A549 (cell line): ENCODE data around the gene HTR3C. TPM values are rescaled to one million over a fixed set of nuclear protein-coding genes. Genes with fewer than 3 reads are reported as not detected.
A peak's percentile ranks its signal among the peaks of the same experiment; 100 is the strongest.
"Not testable (repeated sequence)": the region's sequence is repeated elsewhere in the genome, so short reads cannot be mapped to it uniquely, and the experiment has no call there.

Experiments
- ATAC-seq, 2 experiments: fragments of 200-7000 bp in 1 of 2; fragments of >200 bp in 1 of 2; cut with Nextera tagmentation in 1 of 2; cut with Tn5 transposase in 1 of 2; 3 replicates each; pipeline versions ENCODE4 v1.8.0 to v1.9.1; 2018 to 2020; ENCODE audit warnings: mild to moderate bottlenecking in 1 of 2, moderate library complexity in 1 of 2
- CTCF ChIA-PET: fragments of 300-600 bp; sonication (Branson Sonifier 250); formaldehyde crosslinking; extraction: SDS; loops from one replicate; lab custom pipeline; 2021; ENCODE audit warnings: antibody characterized with exemption, inconsistent platforms; lab: Yijun Ruan, JAX
- POLR2A ChIA-PET: fragments of 350-600 bp; formaldehyde crosslinking; extraction: SDS; loops from one replicate; lab custom pipeline; 2021; ENCODE audit warnings: antibody characterized with exemption, inconsistent platforms; lab: Yijun Ruan, JAX
- DNase-seq, 2 experiments: peaks; one replicate each; pipeline versions ENCODE4 v3.0.0 to v3.0.0-alpha.2; 2011 to 2016; ENCODE audit warnings: low read depth in 1 of 2, low spot score in 1 of 2
- FAIRE-seq: peaks from 2 replicates; lab custom pipeline; 2011; peaks lifted over from hg19 to GRCh38; lab: Jason Lieb, UNC
- H3K27ac ChIP-seq, 2 experiments: fragments of >200 bp; sonication (Bioruptor Twin); formaldehyde crosslinking; 3 replicates each; pipeline ENCODE4 v1.5.1; 2016 to 2017
- H3K4me1 ChIP-seq: fragments of >200 bp; sonication (Bioruptor Twin); formaldehyde crosslinking; 3 replicates; pipeline ENCODE4 v1.6.1; 2016
- H3K4me2 ChIP-seq: fragments of >200 bp; sonication (Bioruptor Twin); formaldehyde crosslinking; 3 replicates; pipeline ENCODE4 v1.6.1; 2016
- H3K4me3 ChIP-seq: fragments of >200 bp; sonication (Bioruptor Twin); formaldehyde crosslinking; 3 replicates; pipeline ENCODE4 v1.5.1; 2016
- H3K9me3 ChIP-seq: fragments of >200 bp; sonication (Bioruptor Twin); formaldehyde crosslinking; 3 replicates; pipeline ENCODE4 v1.6.1; 2016
- EHMT2 ChIP-seq: fragments of 200-600 bp; sonication (generic); IDR thresholded peaks from 2 replicates; pipeline ENCODE4 v1.6.1; 2016; ENCODE audit warnings: antibody characterized with exemption, low read depth, mild to moderate bottlenecking, moderate library complexity
- FOXS1 ChIP-seq: fragments of 250-450 bp; sonication (Bioruptor Pico); IDR thresholded peaks from 2 replicates; pipeline ENCODE4 v1.5.0; 2020; ENCODE audit warnings: mild to moderate bottlenecking, moderate library complexity
- HOXA7 ChIP-seq: fragments of 250-450 bp; sonication (Bioruptor Pico); IDR thresholded peaks from 2 replicates; pipeline ENCODE4 v1.5.0; 2020; ENCODE audit warnings: mild to moderate bottlenecking, moderate library complexity
- HOXB13 ChIP-seq: fragments of 250-450 bp; sonication (Bioruptor Pico); IDR thresholded peaks from 2 replicates; pipeline ENCODE4 v1.5.0; 2020; ENCODE audit warnings: low read depth, mild to moderate bottlenecking, moderate library complexity
- KDM5A ChIP-seq: fragments of 200-600 bp; sonication (generic); IDR thresholded peaks from 2 replicates; pipeline ENCODE4 v1.6.1; 2016; ENCODE audit warnings: antibody characterized with exemption, mild to moderate bottlenecking
- MAZ ChIP-seq: fragments of 150-350 bp; IDR thresholded peaks from 2 replicates; pipeline ENCODE4 v1.6.1; 2014; ENCODE audit warnings: antibody characterized with exemption, low read depth, low read length, borderline replicate concordance
- RAD21 ChIP-seq, 2 experiments: fragments of >200 bp in 1 of 2; sonication (Bioruptor Twin) in 1 of 2; formaldehyde crosslinking in 1 of 2; IDR thresholded peaks in 1 of 2; conservative IDR thresholded peaks in 1 of 2; 2 replicates in 1 of 2; 3 replicates in 1 of 2; pipeline ENCODE4 v1.6.1; 2012 to 2018; ENCODE audit warnings: inconsistent platforms in 1 of 2
- RARB ChIP-seq: fragments of 250-450 bp; sonication (Bioruptor Pico); IDR thresholded peaks from 2 replicates; pipeline ENCODE4 v1.8.0; 2021; ENCODE audit warnings: mild to moderate bottlenecking, moderate library complexity
- SMC3 ChIP-seq: fragments of >200 bp; sonication (Bioruptor Twin); formaldehyde crosslinking; IDR thresholded peaks from 3 replicates; pipeline ENCODE4 v1.6.1; 2018; ENCODE audit warnings: inconsistent platforms
- ZSCAN20 ChIP-seq: fragments of 250-450 bp; sonication (Bioruptor Pico); IDR thresholded peaks from 2 replicates; pipeline ENCODE4 v1.8.0; 2022; ENCODE audit warnings: mild to moderate bottlenecking, moderate library complexity
- WGBS: methylation state at CpG from one replicate; pipeline ENCODE4 v1.1.6; 2017; ENCODE audit errors: missing lambda C conversion rate; 5-methylcytosine and 5-hydroxymethylcytosine counted together
- polyA plus RNA-seq, 4 experiments: library from polyadenylated mRNA; depleted of rRNA in 3 of 4; stranded (reverse); fragments of >200 nt; fragmentation: RNase III in 1 of 4; extraction: RNeasy Plus Mini Kit Qiagen cat#74134 plus additional on column Dnase treatment in 1 of 4; gene quantifications; 2 replicates in 3 of 4; 3 replicates in 1 of 4; pipeline ENCODE4 v1.2.3, GENCODE V29; 2011 to 2017
- TF ChIP-seq, protein P1 (sequence below): fragments of 250-450 bp; sonication (Bioruptor Pico); IDR thresholded peaks from 2 replicates; pipeline ENCODE4 v1.5.0; 2021; ENCODE audit warnings: mild to moderate bottlenecking, moderate library complexity, borderline replicate concordance
- TF ChIP-seq, protein P2 (sequence below): fragments of 450-650 bp; IDR thresholded peaks from 2 replicates; pipeline ENCODE4 v1.6.1; 2014; ENCODE audit warnings: antibody characterized with exemption
- TF ChIP-seq, protein P3 (sequence below): fragments of >200 bp; sonication (Bioruptor Twin); formaldehyde crosslinking; IDR thresholded peaks from 3 replicates; pipeline ENCODE4 v1.5.1; 2016

HTR3C gene
- polyA plus RNA-seq, 2 of the 4 experiments (the other 2 are of a cell fraction): not detected

DNA sequence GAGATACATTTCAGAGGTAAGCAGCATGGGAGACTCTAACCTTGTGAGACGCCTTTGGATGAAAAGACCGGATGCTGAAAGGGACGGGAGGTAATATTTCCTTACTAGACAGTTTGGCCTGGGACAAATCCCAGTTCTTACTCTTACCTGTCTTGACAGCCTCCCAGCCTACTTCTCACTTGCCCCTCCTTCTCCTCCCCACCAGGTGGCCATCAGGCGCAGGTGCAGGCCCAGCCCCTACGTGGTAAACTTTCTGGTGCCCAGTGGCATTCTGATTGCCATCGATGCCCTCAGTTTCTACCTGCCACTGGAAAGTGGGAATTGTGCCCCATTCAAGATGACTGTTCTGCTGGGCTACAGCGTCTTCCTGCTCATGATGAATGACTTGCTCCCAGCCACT, 15.0 kb upstream of the HTR3C start:
- FAIRE-seq: no peak

DNA sequence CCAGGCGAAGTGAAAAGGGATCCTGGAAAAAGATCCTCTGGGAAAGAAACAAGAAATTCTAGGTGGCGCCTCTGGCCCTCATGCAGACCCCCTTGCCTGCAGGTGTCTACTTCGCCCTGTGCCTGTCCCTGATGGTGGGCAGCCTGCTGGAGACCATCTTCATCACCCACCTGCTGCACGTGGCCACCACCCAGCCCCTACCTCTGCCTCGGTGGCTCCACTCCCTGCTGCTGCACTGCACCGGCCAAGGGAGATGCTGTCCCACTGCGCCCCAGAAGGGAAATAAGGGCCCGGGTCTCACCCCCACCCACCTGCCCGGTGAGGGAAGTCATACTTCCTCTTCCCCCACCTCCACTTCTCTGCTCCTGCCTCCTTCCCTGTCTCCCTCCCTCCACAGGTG, 14.5 kb upstream of the HTR3C start:
- CTCF ChIA-PET, ATAC-seq, POLR2A ChIA-PET, H3K4me2 ChIP-seq, H3K4me3 ChIP-seq, FAIRE-seq, H3K4me1 ChIP-seq, DNase-seq, H3K9me3 ChIP-seq, H3K27ac ChIP-seq: not testable (repeated sequence)
- 58% methylated on average over 9 of the region's 9 CpGs for WGBS

More for the DNA sequence above, 15.0 kb upstream of the HTR3C start:
- WGBS: 70% methylated on average over 7 of the region's 7 CpGs
- Histone ChIP-seq H3K4me3 (no peak overlapping the region), H3K27ac (no peak overlapping the region), H3K9me3 (no peaks in the 10 kb centered on the region), H3K4me1 (no peaks in the 10 kb centered on the region)
- ChIA-PET POLR2A (no interaction called here), CTCF (no interaction called here)
- 0 out of 6 replicates have a peak, but pooled peaks have one; percentile 26 to 37 for ATAC-seq
- TF ChIP-seq FOXS1: no peak
- no peak for TF ChIP-seq HOXB13
- no peak for TF ChIP-seq HOXA7 (CRISPR knock-in tag)
- TF ChIP-seq, protein P1, sequence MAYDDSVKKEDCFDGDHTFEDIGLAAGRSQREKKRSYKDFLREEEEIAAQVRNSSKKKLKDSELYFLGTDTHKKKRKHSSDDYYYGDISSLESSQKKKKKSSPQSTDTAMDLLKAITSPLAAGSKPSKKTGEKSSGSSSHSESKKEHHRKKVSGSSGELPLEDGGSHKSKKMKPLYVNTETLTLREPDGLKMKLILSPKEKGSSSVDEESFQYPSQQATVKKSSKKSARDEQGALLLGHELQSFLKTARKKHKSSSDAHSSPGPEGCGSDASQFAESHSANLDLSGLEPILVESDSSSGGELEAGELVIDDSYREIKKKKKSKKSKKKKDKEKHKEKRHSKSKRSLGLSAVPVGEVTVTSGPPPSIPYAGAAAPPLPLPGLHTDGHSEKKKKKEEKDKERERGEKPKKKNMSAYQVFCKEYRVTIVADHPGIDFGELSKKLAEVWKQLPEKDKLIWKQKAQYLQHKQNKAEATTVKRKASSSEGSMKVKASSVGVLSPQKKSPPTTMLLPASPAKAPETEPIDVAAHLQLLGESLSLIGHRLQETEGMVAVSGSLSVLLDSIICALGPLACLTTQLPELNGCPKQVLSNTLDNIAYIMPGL (CRISPR knock-in tag): no peak
- TF ChIP-seq ZSCAN20: no peak
- no peak for TF ChIP-seq KDM5A
- no peak for TF ChIP-seq EHMT2
- TF ChIP-seq, all 56 proteins: peak for 0
- H3K4me2 ChIP-seq: no peak overlapping the region
- no peak for DNase-seq

DNA sequence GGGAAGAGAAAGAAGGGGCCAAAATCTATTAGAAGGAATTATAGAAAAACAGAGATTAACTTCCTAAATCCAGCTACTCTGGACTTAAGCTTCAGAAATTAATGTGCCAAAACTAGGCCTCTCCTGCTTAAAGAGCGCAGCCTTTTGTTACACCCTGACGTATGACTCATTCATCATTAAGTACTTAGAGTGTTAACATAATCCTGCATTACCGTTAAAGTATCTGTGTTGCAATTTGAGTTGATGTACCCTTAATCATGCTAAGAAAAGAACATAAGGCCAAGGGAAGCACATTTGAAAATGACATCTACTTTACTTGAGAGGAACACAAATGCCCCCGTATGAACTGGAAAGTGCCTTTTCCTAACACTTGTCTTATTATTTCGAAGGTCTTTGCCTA, 13.4 kb upstream of the HTR3C start:
- no peak overlapping the region for H3K4me3 ChIP-seq
- no peak for ATAC-seq
- TF ChIP-seq, protein P2, sequence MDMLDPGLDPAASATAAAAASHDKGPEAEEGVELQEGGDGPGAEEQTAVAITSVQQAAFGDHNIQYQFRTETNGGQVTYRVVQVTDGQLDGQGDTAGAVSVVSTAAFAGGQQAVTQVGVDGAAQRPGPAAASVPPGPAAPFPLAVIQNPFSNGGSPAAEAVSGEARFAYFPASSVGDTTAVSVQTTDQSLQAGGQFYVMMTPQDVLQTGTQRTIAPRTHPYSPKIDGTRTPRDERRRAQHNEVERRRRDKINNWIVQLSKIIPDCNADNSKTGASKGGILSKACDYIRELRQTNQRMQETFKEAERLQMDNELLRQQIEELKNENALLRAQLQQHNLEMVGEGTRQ: no peak
- TF ChIP-seq MAZ (no peak), HOXB13 (no peak)
- H3K27ac ChIP-seq: no peak overlapping the region
- ChIA-PET POLR2A (no interaction called here), CTCF (interaction anchor here (1.1 to 1.3 kb wide), 5 partner anchors 18 to 247 kb away, joined by 3 to 7 read pairs (median 3); partner anchors contain the start of gene EIF2B5)
- no peaks in the 10 kb centered on the region for H3K4me1 ChIP-seq
- H3K9me3 ChIP-seq: no peaks in the 10 kb centered on the region
- DNase-seq: no peak
- no peak overlapping the region for H3K4me2 ChIP-seq
- FAIRE-seq: no peak
- WGBS: 72% methylated on average over 5 of the region's 5 CpGs

DNA sequence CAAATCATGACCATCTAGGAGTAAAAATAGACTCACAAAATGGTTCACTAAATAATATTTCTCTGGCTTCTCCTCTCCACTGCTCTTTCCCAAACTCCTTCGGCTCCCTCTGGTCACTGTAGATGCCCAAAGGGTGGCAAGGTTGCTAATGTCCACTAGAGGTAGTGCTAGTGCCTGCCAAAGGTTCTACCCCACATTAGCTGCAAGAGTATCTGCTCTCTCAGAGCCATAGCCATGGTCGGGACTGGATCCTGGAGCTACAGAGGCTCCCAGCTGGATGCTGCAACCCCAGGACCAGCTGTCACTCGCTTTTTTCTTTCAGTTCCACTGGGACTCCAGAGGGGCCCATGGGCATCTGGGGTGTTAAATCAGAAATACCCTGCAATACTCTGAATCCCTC, 12.8 kb upstream of the HTR3C start:
- no peak overlapping the region for H3K4me3 ChIP-seq
- H3K9me3 ChIP-seq: no peaks in the 10 kb centered on the region
- CTCF ChIA-PET: interaction anchor here (0.9 to 1.3 kb wide), 6 partner anchors 18 to 247 kb away, joined by 3 to 7 read pairs (median 3); partner anchors contain the start of gene EIF2B5
- no peak overlapping the region for H3K4me2 ChIP-seq
- H3K27ac ChIP-seq: no peak overlapping the region
- no peak for TF ChIP-seq RARB
- TF ChIP-seq RAD21 (conservative IDR thresholded peaks at IDR 0.05 in 1 of 2, IDR thresholded peaks at IDR 0.05 in 1 of 2): peak; percentile 25 to 48; a peak in 3 of 5 replicates
- peak; percentile 35; the same call in 1 of the 3 replicates for TF ChIP-seq SMC3
- TF ChIP-seq, protein P3, sequence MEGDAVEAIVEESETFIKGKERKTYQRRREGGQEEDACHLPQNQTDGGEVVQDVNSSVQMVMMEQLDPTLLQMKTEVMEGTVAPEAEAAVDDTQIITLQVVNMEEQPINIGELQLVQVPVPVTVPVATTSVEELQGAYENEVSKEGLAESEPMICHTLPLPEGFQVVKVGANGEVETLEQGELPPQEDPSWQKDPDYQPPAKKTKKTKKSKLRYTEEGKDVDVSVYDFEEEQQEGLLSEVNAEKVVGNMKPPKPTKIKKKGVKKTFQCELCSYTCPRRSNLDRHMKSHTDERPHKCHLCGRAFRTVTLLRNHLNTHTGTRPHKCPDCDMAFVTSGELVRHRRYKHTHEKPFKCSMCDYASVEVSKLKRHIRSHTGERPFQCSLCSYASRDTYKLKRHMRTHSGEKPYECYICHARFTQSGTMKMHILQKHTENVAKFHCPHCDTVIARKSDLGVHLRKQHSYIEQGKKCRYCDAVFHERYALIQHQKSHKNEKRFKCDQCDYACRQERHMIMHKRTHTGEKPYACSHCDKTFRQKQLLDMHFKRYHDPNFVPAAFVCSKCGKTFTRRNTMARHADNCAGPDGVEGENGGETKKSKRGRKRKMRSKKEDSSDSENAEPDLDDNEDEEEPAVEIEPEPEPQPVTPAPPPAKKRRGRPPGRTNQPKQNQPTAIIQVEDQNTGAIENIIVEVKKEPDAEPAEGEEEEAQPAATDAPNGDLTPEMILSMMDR: peak; percentile 37; the same call in 2 of the 3 replicates
- TF ChIP-seq, all 56 proteins: peak for 3
- FAIRE-seq: no peak
- H3K4me1 ChIP-seq: no peaks in the 10 kb centered on the region
- POLR2A ChIA-PET: no interaction called here
- ATAC-seq: peak; percentile 95 to 98
- 31% methylated on average over 3 of the region's 3 CpGs for WGBS
- peak; percentile 34 to 45 for DNase-seq
